ENCODE measurements around the gene BID. TPM values are rescaled to one million over a fixed set of nuclear protein-coding genes. Genes with fewer than 3 reads are reported as not detected.

BID gene
- total RNA-seq, 1 donor from 2014 or later: 7.9 TPM

DNA sequence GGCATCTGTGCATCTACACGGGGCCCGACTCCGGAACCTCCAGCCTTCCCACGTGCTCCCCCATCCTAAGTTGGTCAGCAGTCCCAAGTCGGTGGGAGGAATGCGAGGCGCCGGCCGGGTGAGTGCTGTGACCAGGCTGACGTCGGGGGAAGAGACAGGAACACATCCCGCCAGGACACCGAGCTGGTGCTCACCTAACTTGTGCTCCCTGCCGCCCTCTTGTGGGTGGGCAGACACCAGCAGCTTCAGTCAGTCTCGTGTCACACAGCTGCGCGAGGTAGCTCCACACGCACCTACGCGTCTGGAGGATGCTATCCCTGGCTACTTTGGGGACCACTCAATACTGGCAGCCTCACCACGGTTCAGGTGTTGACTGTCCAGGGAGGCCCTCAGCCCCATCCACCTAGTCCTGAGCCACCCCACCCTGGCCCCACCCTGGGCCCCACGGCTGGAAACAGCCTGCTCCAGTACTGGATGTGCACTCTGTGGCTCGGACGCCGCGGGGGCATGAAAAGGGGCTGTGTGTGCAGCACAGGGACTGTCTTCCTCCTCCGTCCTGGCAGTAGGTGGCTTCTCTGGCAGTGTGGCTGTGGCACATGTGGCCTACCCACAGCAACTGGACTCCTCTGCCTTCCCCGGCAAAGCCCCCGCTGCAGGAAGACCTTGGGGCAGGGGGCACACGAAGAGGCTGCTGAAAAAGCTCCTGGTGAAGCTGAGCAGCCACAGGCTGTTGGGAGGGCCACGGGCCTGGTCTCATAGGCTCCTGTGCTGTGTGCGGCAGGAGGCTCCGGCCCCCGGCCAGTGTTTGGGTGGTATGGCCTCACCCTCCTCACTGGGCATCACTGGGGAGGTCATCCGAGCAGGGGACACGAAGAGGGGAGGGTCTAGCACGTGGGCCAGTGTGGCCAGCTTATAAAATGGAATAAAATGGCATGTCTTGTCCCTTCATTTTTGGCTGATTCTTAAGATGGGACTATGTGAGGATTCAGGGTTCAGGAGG is 11.2 kb upstream of the BID start:
- intact Hi-C loops (cut with DNase I): no loop called here
- DNase-seq (ENCODE audit: low spot score): peak; percentile 86

DNA sequence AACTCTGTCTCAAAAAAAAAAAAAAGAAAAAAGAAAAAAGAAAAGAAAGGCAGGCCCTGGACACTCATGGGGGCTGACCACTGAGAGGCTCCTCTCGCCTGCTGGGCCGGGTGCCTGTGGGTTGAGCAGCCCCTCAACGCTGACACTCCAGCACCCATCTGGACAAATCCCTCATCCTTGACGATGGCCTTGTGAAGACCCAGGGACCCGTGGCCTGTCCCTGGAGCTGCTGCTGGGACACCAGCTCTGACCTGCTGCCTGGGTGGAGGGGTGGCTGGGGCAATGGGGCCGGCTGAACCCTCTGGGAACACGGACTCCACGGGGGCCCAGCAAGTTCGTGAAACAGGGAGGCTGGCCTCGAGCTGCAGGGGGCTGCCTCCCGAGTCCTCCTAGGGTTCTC is 10.5 kb upstream of the BID start:
- no peak for DNase-seq (ENCODE audit: low spot score)
- intact Hi-C loops (cut with DNase I): no loop called here

DNA sequence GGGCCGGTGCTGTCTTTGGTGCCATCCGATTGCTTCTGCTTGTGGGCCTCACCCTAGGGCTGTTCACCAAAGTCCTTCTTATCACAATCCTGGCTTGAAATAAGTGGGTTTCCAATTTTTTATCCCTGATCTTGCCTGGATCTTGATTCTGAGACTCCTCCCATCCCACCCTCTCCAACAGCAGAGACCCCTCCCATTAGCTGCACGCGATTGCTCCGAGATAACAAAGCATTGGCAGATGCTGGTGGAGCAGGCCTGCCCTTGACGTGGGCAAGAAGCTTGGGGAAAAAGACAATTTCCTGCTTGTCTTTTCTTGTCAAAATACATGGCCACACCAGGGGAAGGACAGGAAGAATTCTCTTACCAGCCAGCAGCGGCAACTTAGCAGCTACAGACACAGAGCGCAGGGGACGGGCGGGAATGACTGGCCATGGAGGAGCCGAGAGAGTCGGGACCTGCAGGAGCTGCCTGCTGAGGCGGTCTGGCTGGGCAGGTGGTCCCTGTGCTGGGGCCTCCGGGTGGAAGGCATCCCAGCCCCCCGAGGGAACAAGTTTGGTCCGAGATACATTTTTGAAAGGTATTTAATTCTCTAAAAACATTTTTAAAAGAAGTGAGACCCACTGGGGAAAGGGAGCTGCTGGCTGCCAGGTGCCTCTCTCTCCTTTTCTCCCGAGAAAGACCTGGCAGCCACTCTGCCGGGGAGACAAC is 9.7 kb upstream of the BID start:
- no peak for DNase-seq (ENCODE audit: low spot score)
- intact Hi-C loops (cut with DNase I): no loop called here

- DNase-seq (ENCODE audit: low spot score): no peak
- intact Hi-C loops (cut with DNase I): no loop called here
Measured at GRCh38 chr22:17783312-17783711, 9.0 kb upstream of the BID start.

- no peak for DNase-seq (ENCODE audit: low spot score)
- intact Hi-C loops (cut with DNase I): no loop called here
Measured at GRCh38 chr22:17782621-17783020, 8.4 kb upstream of the BID start.

- DNase-seq (ENCODE audit: low spot score): no peak
- intact Hi-C loops (cut with DNase I): no loop called here
Measured at GRCh38 chr22:17782158-17782557, 7.9 kb upstream of the BID start.

GRCh38 chr22:17781319-17782031 is 7.2 kb upstream of the BID start:
- no peak for DNase-seq (ENCODE audit: low spot score)
- intact Hi-C loops (cut with DNase I): no loop called here

GRCh38 chr22:17780741-17781318 is 6.6 kb upstream of the BID start:
- DNase-seq (ENCODE audit: low spot score): no peak
- intact Hi-C loops (cut with DNase I): no loop called here

DNA sequence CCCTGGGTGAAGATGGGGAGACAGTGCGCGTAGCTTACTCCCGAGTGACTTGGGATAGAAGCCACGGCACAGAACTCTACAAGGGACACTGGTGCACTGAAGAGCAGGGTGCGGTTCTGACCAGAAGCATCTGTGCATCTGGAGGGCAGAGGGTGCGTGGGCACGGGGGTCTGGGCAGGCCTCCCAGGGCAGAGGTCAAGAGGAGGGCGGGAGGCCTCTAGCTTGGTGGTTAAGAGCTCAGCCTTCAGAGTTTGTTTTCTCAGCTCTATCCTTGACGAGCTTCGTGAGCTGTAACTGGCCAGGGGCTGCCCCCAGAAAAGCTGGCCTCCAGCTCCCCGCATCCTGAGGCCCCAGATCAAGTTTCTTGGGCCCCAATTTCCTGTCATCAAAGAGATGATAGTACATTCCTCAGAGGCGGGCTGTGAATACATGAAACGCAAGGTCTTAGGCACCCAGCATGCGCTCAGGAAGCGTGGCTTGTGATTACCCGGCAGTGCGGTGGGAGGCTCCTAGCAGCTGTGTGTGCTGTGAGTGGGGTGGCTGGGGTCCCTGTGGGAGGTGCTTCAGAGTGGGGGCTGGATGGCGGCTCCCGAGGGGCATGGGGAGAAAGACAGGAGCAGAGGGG is 6.0 kb upstream of the BID start:
- no peak for DNase-seq (ENCODE audit: low spot score)
- intact Hi-C loops (cut with DNase I): no loop called here

DNA sequence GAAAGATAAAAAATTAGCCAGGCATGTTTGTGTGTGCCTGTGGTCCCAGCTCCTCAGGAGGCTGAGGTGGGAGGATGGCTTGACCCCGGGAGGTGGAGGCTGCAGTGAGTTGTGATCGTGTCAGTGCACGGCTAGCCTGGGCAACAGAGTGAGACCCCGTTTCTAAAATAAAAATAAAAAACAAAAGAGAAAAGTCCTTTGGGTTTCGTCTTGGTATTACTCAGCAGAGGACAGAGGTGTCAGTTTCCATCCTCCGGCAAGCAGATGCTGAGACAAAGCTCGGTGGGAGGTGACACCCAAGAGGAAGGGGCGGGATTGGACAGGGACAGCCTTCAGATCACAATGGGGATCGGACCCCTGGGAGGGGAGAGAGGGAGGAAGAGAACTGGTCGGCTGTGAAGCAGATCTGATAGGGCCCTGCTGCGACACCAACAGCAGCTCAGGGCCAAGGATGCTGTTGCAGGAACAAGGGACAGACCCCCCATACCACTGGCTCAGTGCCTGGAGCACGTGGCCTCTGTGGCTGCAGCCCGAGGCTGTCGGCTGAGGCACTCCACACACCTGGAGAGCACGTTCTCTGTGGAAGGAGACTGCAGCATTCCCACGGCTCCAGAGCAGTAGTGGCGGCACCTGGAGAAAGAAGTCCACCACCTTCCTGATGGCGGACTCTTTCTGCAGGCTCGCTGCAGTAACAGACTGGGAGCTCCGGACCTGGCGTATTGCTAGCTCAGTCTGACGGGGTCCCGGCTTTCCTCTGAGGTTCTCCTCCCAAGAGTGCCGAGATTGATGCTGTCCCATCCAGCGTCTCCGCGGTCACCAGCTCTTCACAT is 5.2 kb upstream of the BID start:
- no peak for DNase-seq (ENCODE audit: low spot score)
- intact Hi-C loops (cut with DNase I): no loop called here

- DNase-seq (ENCODE audit: low spot score): no peak
- intact Hi-C loops (cut with DNase I): no loop called here
Measured at GRCh38 chr22:17778412-17778976, 4.2 kb upstream of the BID start.

GRCh38 chr22:17777717-17778044 is 3.4 kb upstream of the BID start:
- intact Hi-C loops (cut with DNase I): no loop called here
- no peak for DNase-seq (ENCODE audit: low spot score)

DNA sequence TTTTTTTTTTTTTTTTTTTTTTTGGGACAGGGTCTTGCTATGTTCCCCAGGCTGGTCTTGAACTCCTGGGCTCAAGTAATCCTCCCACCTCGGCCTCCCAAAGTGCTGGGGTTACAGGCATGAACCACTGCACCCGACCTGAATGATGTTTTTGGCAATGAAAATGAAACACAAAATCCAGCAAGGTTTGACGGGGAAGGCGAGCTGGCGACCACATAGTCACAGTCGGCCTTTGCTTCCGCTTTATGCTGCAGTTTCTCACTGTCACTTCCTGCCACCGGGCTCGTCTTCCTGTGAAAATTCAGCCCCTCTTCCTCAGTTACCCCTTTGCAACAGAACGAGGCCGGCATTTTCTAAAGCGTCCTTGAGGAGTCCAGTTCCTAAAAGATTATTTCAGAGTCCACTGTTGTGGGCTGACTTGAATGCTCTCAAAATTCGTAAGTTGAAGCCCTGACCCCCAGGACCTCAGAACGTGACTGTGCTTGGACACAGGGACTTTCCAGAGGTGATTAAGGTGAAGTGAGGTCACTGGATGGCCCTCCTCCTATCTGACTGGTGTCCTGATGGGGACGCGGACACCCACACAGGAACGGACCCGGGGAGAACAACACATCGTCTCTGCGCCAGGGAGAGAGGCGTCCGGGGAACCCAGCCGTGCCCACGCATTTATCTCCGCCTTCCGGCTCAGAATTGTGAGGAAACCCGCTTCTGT is 2.9 kb upstream of the BID start:
- peak; percentile 89 for DNase-seq (ENCODE audit: low spot score)
- intact Hi-C loops (cut with DNase I): no loop called here

DNA sequence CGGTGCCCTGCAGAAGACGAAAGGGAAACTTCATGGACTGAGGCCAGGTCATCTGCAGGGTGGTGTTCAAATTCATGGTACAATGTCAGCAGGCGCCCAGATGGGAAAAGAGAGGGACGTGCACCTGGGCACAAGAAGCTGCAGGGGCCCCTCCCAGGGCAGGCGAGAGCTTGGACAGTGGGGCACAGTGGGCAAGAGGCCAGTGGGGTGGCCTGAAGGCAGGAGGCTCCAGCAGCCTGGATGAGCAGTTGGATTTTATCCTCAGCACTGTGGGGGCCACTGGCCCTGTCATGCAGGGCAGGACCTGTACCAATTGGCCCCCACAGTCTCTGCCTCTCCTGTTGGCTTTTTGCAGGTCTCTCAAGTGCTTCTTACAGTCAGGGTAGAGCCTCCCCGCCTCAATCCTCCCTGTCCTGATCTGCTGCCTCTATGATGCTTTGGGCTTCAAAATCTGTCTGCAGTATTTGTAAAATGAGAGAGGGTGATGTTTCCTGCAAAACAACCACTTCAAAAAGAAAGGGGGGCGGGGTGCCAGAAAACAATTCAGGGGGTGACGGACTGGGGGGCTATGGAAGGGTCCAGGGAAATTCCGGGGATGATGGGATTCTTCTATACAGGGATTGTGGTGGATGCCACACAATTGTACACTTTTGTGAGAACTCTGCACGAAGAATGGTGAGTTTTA is 1.7 kb upstream of the BID start:
- intact Hi-C loops (cut with DNase I): no loop called here

GRCh38 chr22:17774926-17775685 is 837 bp upstream of the BID start:
- intact Hi-C loops (cut with DNase I): no loop called here
- no peak for DNase-seq (ENCODE audit: low spot score)

More for the DNA sequence above, 1.7 kb upstream of the BID start:
- no peak for DNase-seq (ENCODE audit: low spot score)

- no peak for DNase-seq (ENCODE audit: low spot score)
- intact Hi-C loops (cut with DNase I): no loop called here
Measured at GRCh38 chr22:17773606-17774205, 563 bp downstream of the BID start.

Data from cardiac septum (tissue), 1 donor.